ENCODE results near the gene SCN1A.

SCN1A gene

GRCh38 chr2:165970663-165971062, 157.2 kb downstream of the SCN1A start:
- peak; percentile 2 for DNase-seq (ENCODE audit: low read depth)
- H3K4me3 ChIP-seq (ENCODE audit: low read depth, low read length) = no peak overlapping the region
- no peak for TF ChIP-seq CTCF (conservative IDR thresholded peaks at IDR 0.05; ENCODE audit: low read depth, low read length)

GRCh38 chr2:165969227-165969626, 158.6 kb downstream of the SCN1A start:
- peak; percentile 8 for DNase-seq (ENCODE audit: low read depth)
- TF ChIP-seq CTCF (conservative IDR thresholded peaks at IDR 0.05; ENCODE audit: low read depth, low read length) = no peak
- no peak overlapping the region for H3K4me3 ChIP-seq (ENCODE audit: low read depth, low read length)

- DNase-seq (ENCODE audit: low read depth) = no peak
- no peak overlapping the region for H3K4me3 ChIP-seq (ENCODE audit: low read depth, low read length)
- no peak for TF ChIP-seq CTCF (conservative IDR thresholded peaks at IDR 0.05; ENCODE audit: low read depth, low read length)
These were observed 160.1 kb downstream of the SCN1A start for GRCh38 chr2:165967746-165968145.

GRCh38 chr2:165961818-165962217, 166.0 kb downstream of the SCN1A start:
- DNase-seq (ENCODE audit: low read depth) = no peak
- no peak for TF ChIP-seq CTCF (conservative IDR thresholded peaks at IDR 0.05; ENCODE audit: low read depth, low read length)
- no peak overlapping the region for H3K4me3 ChIP-seq (ENCODE audit: low read depth, low read length)

GRCh38 chr2:165959371-165959770, 168.4 kb downstream of the SCN1A start:
- no peak for DNase-seq (ENCODE audit: low read depth)
- no peak overlapping the region for H3K4me3 ChIP-seq (ENCODE audit: low read depth, low read length)
- no peak for TF ChIP-seq CTCF (conservative IDR thresholded peaks at IDR 0.05; ENCODE audit: low read depth, low read length)

- no peak for TF ChIP-seq CTCF (conservative IDR thresholded peaks at IDR 0.05; ENCODE audit: low read depth, low read length)
- DNase-seq (ENCODE audit: low read depth) = no peak
- H3K4me3 ChIP-seq (ENCODE audit: low read depth, low read length) = no peak overlapping the region
These were observed 169.4 kb downstream of the SCN1A start for GRCh38 chr2:165958313-165958960.

GRCh38 chr2:165957030-165957675, 170.7 kb downstream of the SCN1A start:
- no peak for TF ChIP-seq CTCF (conservative IDR thresholded peaks at IDR 0.05; ENCODE audit: low read depth, low read length)
- DNase-seq (ENCODE audit: low read depth) = no peak
- no peak overlapping the region for H3K4me3 ChIP-seq (ENCODE audit: low read depth, low read length)

Measured in choroid plexus epithelial cell (primary cell).